Urinary bladder (tissue), 4 donors: Measurements from ENCODE around the gene ZBTB22. TPM values are rescaled to one million over a fixed set of nuclear protein-coding genes. Genes with fewer than 3 reads are reported as not detected.
"Not testable (repeated sequence)": the region's sequence is repeated elsewhere in the genome, so short reads cannot be mapped to it uniquely, and the experiment has no call there.

Experiments
- DNase-seq: peaks from one replicate; pipeline ENCODE4 v3.0.0-alpha.2; 2015; ENCODE audit errors: extremely low spot score
- H3K27ac ChIP-seq: one replicate; pipeline ENCODE4 v1.5.1; 2013; ENCODE audit warnings: low read depth, mild to moderate bottlenecking, moderate library complexity
- H3K36me3 ChIP-seq: one replicate; pipeline ENCODE4 v1.6.1; 2013; ENCODE audit warnings: mild to moderate bottlenecking, moderate library complexity; ENCODE audit not compliant: insufficient read depth
- H3K4me1 ChIP-seq: one replicate; pipeline ENCODE4 v1.6.1; 2013; ENCODE audit warnings: mild to moderate bottlenecking, moderate library complexity; ENCODE audit not compliant: insufficient read depth
- H3K4me3 ChIP-seq: one replicate; pipeline ENCODE4 v1.5.1; 2013; ENCODE audit warnings: low read depth, low read length
- WGBS: extraction: QIAGEN DNeasy Blood & Tissue Kit; methylation state at CpG from one replicate; pipeline ENCODE4 v1.1.7; 2013; 5-methylcytosine and 5-hydroxymethylcytosine counted together
- polyA plus RNA-seq: library from polyadenylated mRNA; stranded (reverse); fragments of 200-250 nt; gene quantifications from one replicate; pipeline ENCODE4 v1.2.3, GENCODE V29; 2013
- total RNA-seq: library from RNA; depleted of rRNA; stranded (reverse); fragments of >200 nt; gene quantifications from one replicate; pipeline ENCODE4 v1.2.3, GENCODE V29; 2014
- donor health status: healthy with polysubstance abuse.
- donor health status: healthy.

Gene ZBTB22
- total and polyA plus RNA-seq, 2 donors, result 15.8 to 21.4 TPM

DNA sequence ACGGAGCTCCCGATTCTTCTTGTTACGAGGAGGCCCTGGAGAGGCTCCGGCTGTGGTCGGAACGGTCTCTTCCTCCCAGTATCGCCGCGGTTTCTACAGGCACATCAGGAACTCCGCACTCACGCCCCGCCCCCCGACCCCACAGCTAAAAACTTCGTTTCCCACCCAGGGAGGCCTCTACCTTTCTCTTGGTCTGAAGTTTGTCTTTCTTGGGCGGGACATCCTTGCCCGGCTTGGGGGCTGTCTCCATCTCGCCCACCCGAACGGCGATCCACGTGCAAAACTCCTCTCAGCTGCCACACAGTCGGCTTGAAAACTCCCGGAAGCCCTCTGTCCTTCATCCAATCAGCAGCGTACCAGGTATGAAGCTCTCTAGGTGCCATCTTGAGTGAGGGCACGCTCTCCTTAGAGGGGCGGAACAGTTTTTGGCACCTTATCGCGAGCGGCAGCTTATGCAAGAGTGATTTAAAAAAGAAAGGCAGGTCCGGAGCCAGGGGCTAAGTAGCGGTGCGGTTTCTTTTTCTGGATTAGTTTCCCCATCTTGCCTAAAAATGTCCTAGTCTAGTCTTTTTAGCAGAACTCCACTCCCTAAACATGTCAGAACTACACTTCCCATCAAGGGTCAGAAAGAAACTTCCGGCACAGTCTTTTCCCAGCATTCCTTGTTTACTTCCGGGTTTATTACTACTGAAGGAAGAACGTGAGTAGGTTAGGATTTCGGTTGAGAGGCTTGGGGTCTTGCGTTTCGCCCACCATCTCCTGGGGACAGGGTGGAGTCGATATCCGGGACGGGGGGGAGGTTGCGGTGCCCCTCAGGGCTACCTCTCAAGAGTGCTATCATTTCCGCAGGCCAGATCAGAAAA, 28.4 kb downstream of the ZBTB22 start, which contains the start of the genes PFDN6 and WDR46:
PFDN6 (plus strand) TSS at position 681 of the 863 bp plus-strand sequence. CDS start 256 bp downstream, outside the sequence.
WDR46 (minus strand) TSS at position 319 of the 863 bp plus-strand sequence; CDS start at position 250, 69 bp downstream.
- peak; percentile 90 for DNase-seq
- peaks cover 5% of the 10 kb centered on the region for H3K36me3 ChIP-seq
- H3K4me3 ChIP-seq, result peak within 1 kb of the TSS; percentile 77
- H3K4me1 ChIP-seq, result no peaks in the 10 kb centered on the region
- H3K27ac ChIP-seq, result peak within 1 kb of the TSS; percentile 14
- WGBS, result under 1% methylated on average over 43 of the region's 43 CpGs

- WGBS, result 12% methylated on average over 21 of the region's 21 CpGs
- DNase-seq, result no peak
- Histone ChIP-seq H3K4me3 (peak overlapping the region; percentile 77), H3K4me1 (no peaks in the 10 kb centered on the region), H3K27ac (peak overlapping the region; percentile 14), H3K36me3 (peaks cover 5% of the 10 kb centered on the region)
Observed at GRCh38 chr6:33288141-33288920, 29.2 kb downstream of the ZBTB22 start.

GRCh38 chr6:33286946-33287914, 30.3 kb downstream of the ZBTB22 start:
- no peak for DNase-seq
- Histone ChIP-seq H3K4me1 (no peaks in the 10 kb centered on the region), H3K27ac (no peak overlapping the region), H3K36me3 (peaks cover 5% of the 10 kb centered on the region), H3K4me3 (no peak overlapping the region)
- WGBS, result 93% methylated on average over 22 of the region's 22 CpGs

DNA sequence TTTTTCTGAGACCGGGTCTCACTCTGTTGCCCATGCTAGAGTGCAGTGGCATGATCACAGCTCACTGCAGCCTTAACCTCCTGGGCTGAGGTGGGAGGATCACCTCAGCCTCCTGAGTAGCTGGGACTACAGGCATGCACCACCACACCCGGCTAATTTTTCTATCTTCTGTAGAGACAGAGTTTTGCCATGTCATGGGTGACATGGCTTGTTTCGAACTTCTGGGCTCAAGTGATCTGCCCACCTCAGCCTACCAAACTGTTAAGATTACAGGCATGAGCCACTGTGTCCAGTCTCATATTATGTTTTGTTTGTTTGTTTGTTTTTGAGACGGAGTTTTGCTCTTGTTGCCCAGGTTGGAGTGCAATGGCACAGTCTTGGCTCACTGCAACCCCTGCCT, 32.3 kb downstream of the ZBTB22 start:
- H3K27ac ChIP-seq, H3K4me3 ChIP-seq, DNase-seq, H3K4me1 ChIP-seq, H3K36me3 ChIP-seq: not testable (repeated sequence)
- WGBS, result 92% methylated on average over 4 of the region's 4 CpGs

- DNase-seq, result no peak
- 88% methylated on average over 6 of the region's 6 CpGs for WGBS
- no peaks in the 10 kb centered on the region for H3K4me1 ChIP-seq
- no peak overlapping the region for H3K4me3 ChIP-seq
- H3K36me3 ChIP-seq, result no peaks in the 10 kb centered on the region
- no peak overlapping the region for H3K27ac ChIP-seq
Observed at GRCh38 chr6:33280539-33280938, 37.0 kb downstream of the ZBTB22 start.

- no peak overlapping the region for H3K27ac ChIP-seq
- H3K4me3 ChIP-seq, result no peak overlapping the region
- H3K4me1 ChIP-seq, result no peaks in the 10 kb centered on the region
- WGBS, result 62% methylated on average over 5 of the region's 5 CpGs
- no peak for DNase-seq
- no peaks in the 10 kb centered on the region for H3K36me3 ChIP-seq
Observed at GRCh38 chr6:33279971-33280511, 37.5 kb downstream of the ZBTB22 start.

- no peaks in the 10 kb centered on the region for H3K36me3 ChIP-seq
- no peak overlapping the region for H3K27ac ChIP-seq
- no peaks in the 10 kb centered on the region for H3K4me1 ChIP-seq
- WGBS, result 83% methylated on average over 13 of the region's 13 CpGs
- DNase-seq, result no peak
- H3K4me3 ChIP-seq, result no peak overlapping the region
Observed at GRCh38 chr6:33279257-33279695, 38.3 kb downstream of the ZBTB22 start.

DNA sequence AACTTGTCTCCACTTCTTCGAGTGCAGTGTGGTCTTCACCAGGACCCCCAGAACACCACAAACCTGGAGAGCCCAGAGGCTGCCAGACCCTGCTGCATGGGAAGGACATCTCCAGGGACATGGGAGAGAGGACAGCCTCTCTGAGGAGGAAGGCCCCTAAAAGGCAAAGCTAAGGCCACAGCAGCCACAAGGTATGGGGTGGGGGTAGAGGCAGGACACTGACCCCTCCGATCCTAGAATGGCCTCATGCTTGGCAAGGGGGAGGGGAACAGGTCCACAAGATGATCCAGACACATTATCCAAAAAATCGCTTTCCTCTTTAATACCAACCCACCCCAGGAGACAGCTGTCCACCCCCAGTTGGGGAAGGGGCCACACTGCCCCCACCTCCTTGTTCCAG, 38.7 kb downstream of the ZBTB22 start:
- no peak for DNase-seq
- H3K36me3 ChIP-seq, result no peaks in the 10 kb centered on the region
- 89% methylated on average over 3 of the region's 3 CpGs for WGBS
- no peak overlapping the region for H3K27ac ChIP-seq
- H3K4me1 ChIP-seq, result no peaks in the 10 kb centered on the region
- no peak overlapping the region for H3K4me3 ChIP-seq

DNA sequence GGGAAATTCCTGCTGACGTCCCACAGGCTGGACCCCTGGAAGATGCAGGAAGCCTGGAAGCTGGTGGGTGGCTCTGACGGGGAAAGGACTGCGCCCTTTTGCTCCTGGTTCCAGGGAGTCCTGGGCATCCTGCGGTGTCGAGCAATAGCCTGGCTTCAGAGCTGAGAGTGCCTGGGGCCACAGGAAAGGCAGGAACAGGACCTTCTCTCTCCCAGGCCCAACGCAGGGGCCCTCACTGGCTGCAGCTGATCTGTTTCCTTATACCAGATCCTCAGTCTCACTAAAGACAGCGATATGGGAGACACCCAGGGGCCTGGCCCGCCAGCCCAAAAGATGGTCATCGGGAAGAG, 39.2 kb downstream of the ZBTB22 start:
- H3K27ac ChIP-seq, result no peak overlapping the region

GRCh38 chr6:33277663-33278391, 39.7 kb downstream of the ZBTB22 start:
- Histone ChIP-seq H3K4me3 (peak overlapping the region; percentile 58), H3K4me1 (no peaks in the 10 kb centered on the region), H3K27ac (peak overlapping the region; percentile 87), H3K36me3 (no peaks in the 10 kb centered on the region)
- WGBS, result 39% methylated on average over 39 of the region's 39 CpGs
- DNase-seq, result no peak

More for the DNA sequence above, 39.2 kb downstream of the ZBTB22 start:
- no peaks in the 10 kb centered on the region for H3K4me1 ChIP-seq
- DNase-seq, result no peak
- H3K4me3 ChIP-seq, result no peak overlapping the region
- H3K36me3 ChIP-seq, result no peaks in the 10 kb centered on the region
- 81% methylated on average over 9 of the region's 9 CpGs for WGBS

DNA sequence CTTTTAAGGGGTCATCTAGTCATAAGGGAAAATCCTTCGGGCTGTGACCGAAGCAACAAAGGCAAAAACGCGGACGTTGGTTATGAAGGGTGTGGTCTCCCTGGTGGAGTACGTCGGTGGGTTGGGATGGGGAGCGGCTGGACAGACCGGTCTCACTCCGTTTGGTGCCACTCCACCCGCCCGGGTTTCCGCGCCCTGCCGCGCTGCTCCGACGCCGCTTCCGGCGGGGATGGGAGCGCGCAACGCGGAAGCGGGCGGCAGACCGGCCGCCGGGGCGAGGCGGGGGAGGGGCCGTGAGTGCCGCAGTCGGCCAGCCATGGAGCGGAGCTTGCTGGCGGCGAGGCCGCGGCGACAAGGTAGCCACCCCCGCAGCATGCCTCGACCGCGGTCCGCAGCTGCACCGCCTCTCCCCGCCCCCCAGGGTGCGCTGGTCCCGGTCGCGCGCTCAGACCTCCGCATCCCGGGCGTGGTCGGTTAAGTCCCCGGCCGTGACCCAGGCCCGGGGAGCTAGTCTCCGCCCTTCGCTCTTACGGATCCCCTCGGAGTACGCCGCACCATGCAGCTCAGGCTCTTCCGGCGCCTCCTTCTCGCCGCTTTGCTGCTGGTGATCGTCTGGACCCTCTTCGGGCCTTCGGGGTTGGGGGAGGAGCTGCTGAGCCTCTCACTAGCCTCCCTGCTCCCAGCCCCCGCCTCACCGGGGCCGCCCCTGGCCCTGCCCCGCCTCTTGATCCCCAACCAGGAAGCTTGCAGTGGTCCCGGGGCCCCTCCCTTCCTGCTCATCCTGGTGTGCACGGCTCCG, 40.5 kb downstream of the ZBTB22 start, which contains the start of gene B3GALT4:
B3GALT4 (plus strand) TSS at position 260 of the 799 bp plus-strand sequence; CDS start at position 557, 297 bp downstream.
- whole genome bisulfite sequencing, result under 1% methylated on average over 80 of the region's 80 CpGs
- Histone ChIP-seq H3K36me3 (no peaks in the 10 kb centered on the region), H3K4me3 (peak within 1 kb of the TSS; percentile 58), H3K4me1 (no peaks in the 10 kb centered on the region), H3K27ac (peak within 1 kb of the TSS; percentile 87)
- peak; percentile 33 for DNase-seq

DNA sequence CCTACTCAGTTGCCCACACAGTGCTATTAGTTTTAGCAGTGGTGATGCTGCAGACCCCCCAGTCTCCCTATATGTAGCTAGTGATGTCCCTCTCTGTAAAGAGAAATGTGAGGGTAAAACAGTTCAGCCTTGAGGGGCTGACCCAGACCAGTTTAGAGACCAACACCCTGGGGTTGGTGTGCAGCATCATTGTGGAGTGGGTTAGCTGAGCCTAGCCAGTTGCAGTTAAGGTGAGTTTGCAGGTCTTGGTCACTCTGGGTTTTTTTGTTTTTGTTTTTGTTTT, 41.0 kb downstream of the ZBTB22 start:
- no peak for DNase-seq
- Histone ChIP-seq H3K4me3 (peak overlapping the region; percentile 58), H3K27ac (peak overlapping the region; percentile 87), H3K36me3 (no peaks in the 10 kb centered on the region), H3K4me1 (no peaks in the 10 kb centered on the region)
